Measurements from ENCODE around the gene PAK3.

Gene PAK3

DNA sequence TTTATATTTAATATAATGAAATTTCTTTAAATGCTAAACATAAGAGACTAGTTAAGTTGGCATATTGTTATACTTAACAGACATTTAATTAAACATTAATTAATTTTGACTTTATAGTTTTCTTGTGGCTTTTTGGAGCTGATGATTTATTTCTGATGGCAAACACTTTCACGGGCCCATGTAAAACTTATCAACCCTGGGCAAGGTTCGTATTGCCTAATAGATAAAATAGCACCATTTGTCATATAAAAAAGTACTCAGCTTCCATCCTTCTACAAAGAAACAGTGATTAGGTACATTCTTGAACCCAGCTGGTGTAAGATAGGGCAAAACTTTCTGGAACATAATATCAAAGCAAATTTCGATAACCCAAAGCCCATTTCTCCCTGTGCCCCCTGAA is 63.2 kb downstream of the PAK3 start:
- Mint-ChIP-seq H3K4me3 (no peak overlapping the region), H3K27ac (ENCODE audit: low read depth) (no peak overlapping the region), H3K9me3 (no peaks in the 10 kb centered on the region), H3K27me3 (no peaks in the 10 kb centered on the region), H3K4me1 (no peaks in the 10 kb centered on the region), H3K36me3 (ENCODE audit: insufficient read depth) (no peaks in the 10 kb centered on the region)
- ATAC-seq (replicated peaks; ENCODE audit: extremely low read depth, poor library complexity, severe bottlenecking) (no peak), DNase-seq (ENCODE audit: low spot score in 2 of 2) (no peak)

DNA sequence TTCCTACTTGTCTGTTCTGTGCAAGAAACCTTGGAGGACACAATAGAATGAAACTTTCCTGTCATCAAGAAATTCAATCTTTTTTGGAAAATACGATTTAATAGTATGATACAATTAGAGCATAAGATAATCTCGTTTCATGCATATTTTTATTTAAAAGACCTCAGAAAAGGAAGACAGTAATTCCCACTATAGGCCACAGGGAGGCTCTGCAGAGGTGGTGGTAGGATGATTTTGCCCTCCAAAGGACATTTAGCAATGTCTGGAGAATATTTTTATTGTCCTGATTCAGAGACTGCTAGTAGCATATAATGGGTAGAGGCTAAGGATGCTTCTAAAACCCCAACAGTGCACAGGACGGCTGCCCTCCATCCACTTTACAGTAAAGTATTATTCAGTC is 68.7 kb downstream of the PAK3 start:
- H3K27me3 Mint-ChIP-seq, result no peaks in the 10 kb centered on the region
- no peak overlapping the region for H3K27ac Mint-ChIP-seq (ENCODE audit: low read depth)
- no peaks in the 10 kb centered on the region for H3K36me3 Mint-ChIP-seq (ENCODE audit: insufficient read depth)
- ATAC-seq (replicated peaks; ENCODE audit: extremely low read depth, poor library complexity, severe bottlenecking) (no peak), DNase-seq (ENCODE audit: low spot score in 2 of 2) (no peak)
- H3K9me3 Mint-ChIP-seq, result no peaks in the 10 kb centered on the region
- H3K4me3 Mint-ChIP-seq, result no peak overlapping the region
- no peaks in the 10 kb centered on the region for H3K4me1 Mint-ChIP-seq

DNA sequence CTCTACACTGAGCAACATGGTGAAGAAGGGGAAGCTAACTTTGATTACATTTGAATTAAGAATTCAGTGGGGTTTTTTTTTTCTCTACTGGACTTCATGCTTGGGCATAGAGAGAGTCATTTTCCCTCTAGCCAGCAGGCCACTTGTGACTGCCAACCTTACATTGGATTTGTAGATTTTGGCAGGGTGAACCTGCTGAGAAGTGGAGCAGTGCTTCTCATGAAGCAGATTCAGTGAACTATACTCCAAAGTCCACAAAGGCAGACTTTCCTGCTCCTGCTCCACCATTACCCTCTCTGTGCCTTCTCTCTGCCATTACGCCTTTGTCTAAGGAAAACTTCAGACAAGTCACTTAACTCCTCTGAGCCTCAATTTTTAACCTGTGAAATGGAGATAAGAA is 69.9 kb downstream of the PAK3 start:
- ATAC-seq (replicated peaks; ENCODE audit: extremely low read depth, poor library complexity, severe bottlenecking), result no peak
- no peaks in the 10 kb centered on the region for H3K27me3 Mint-ChIP-seq
- no peak for DNase-seq (ENCODE audit: low spot score in 2 of 2)
- no peaks in the 10 kb centered on the region for H3K36me3 Mint-ChIP-seq (ENCODE audit: insufficient read depth)
- H3K9me3 Mint-ChIP-seq, result no peaks in the 10 kb centered on the region
- H3K4me3 Mint-ChIP-seq, result no peak overlapping the region
- H3K27ac Mint-ChIP-seq (ENCODE audit: low read depth), result no peak overlapping the region
- no peaks in the 10 kb centered on the region for H3K4me1 Mint-ChIP-seq

DNA sequence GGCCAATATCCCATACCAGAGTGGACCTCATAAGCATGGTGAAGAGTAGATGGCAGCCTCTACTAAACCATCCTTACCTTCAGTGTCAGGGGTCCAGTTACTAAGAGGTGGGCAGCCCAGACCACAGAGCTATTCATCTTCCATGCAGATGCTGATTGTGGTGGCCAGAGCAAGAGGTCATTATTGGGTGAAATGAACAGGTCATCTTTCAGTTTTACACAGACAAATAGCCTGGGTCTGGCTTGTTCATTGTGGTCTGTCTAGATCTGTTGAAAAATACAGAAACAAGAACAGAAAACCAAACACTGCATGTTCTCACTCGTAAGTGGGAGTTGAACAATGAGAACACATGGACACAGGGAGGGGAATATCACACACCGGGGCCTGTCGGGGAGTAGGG is 71.3 kb downstream of the PAK3 start:
- H3K9me3 Mint-ChIP-seq, result no peaks in the 10 kb centered on the region
- no peak overlapping the region for H3K27ac Mint-ChIP-seq (ENCODE audit: low read depth)
- ATAC-seq (replicated peaks; ENCODE audit: extremely low read depth, poor library complexity, severe bottlenecking) (no peak), DNase-seq (ENCODE audit: low spot score in 2 of 2) (no peak)
- no peaks in the 10 kb centered on the region for H3K4me1 Mint-ChIP-seq
- H3K36me3 Mint-ChIP-seq (ENCODE audit: insufficient read depth), result no peaks in the 10 kb centered on the region
- no peaks in the 10 kb centered on the region for H3K27me3 Mint-ChIP-seq
- H3K4me3 Mint-ChIP-seq, result no peak overlapping the region

DNA sequence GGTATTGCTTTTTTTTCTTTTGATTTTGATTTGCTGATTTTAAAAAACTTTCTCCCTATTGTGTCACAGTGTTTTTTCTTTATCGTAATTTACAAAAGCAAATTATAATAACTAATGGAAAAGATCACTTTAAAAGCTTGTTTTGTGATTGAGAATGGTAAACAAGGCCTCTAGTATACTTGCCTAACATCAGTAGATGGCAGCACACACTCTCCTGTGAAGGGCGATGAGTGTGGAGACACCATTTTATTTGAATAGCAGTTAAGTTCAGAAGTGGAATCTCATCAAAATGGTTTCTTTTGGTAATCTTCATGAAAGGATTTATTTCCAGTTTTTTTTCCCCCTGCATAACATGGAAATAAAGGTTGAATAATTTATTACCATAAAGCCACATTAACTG is 72.3 kb downstream of the PAK3 start:
- ATAC-seq (replicated peaks; ENCODE audit: extremely low read depth, poor library complexity, severe bottlenecking), result no peak
- Mint-ChIP-seq H3K4me3 (no peak overlapping the region), H3K4me1 (no peaks in the 10 kb centered on the region), H3K27me3 (no peaks in the 10 kb centered on the region), H3K9me3 (no peaks in the 10 kb centered on the region), H3K36me3 (ENCODE audit: insufficient read depth) (no peaks in the 10 kb centered on the region), H3K27ac (ENCODE audit: low read depth) (no peak overlapping the region)
- no peak for DNase-seq (ENCODE audit: low spot score in 2 of 2)

DNA sequence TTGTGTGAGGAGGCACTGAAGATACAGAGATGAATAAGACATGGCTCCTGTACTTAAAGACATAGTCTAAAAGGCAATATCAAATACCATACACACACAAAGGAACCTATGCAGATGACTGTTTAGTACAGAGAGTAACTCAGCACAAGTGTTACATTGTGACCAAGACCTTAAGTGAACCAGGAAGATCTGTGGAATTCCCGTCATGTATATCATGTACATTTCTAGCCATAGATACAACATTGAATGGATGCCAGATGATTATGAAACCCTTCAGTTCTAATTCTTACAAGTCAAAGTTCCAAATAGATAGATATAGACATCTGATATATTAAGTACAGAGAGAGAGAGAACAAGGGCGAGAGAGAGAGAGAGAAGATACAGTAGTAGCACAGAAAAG is 73.2 kb downstream of the PAK3 start:
- no peak overlapping the region for H3K4me3 Mint-ChIP-seq
- no peak overlapping the region for H3K27ac Mint-ChIP-seq (ENCODE audit: low read depth)
- H3K4me1 Mint-ChIP-seq, result no peaks in the 10 kb centered on the region
- no peaks in the 10 kb centered on the region for H3K27me3 Mint-ChIP-seq
- DNase-seq (ENCODE audit: low spot score in 2 of 2) (no peak), ATAC-seq (replicated peaks; ENCODE audit: extremely low read depth, poor library complexity, severe bottlenecking) (no peak)
- no peaks in the 10 kb centered on the region for H3K9me3 Mint-ChIP-seq
- no peaks in the 10 kb centered on the region for H3K36me3 Mint-ChIP-seq (ENCODE audit: insufficient read depth)

DNA sequence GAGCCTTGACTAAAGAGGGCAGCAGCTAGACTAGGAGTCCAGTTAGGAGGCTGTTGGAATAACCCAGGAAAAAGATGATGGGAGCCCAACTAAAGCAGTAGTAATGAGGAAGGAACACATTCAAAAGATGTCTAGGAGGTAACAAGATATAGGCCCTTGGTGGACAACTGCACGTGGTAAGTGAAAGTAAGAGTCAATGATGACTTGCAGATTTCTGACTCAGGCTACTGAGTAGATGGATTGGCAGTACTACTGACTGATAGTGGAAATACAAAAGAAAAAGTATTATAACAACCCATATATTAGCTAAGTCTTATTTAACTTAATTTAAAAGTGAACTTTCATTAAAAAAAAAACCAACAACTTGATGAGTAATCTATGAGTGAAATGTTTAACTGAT is 74.0 kb downstream of the PAK3 start:
- H3K4me1 Mint-ChIP-seq, result no peaks in the 10 kb centered on the region
- no peak for ATAC-seq (replicated peaks; ENCODE audit: extremely low read depth, poor library complexity, severe bottlenecking)
- H3K4me3 Mint-ChIP-seq, result no peak overlapping the region
- H3K9me3 Mint-ChIP-seq, result no peaks in the 10 kb centered on the region
- no peak for DNase-seq (ENCODE audit: low spot score in 2 of 2)
- H3K27ac Mint-ChIP-seq (ENCODE audit: low read depth), result no peak overlapping the region
- H3K36me3 Mint-ChIP-seq (ENCODE audit: insufficient read depth), result no peaks in the 10 kb centered on the region
- no peaks in the 10 kb centered on the region for H3K27me3 Mint-ChIP-seq

DNA sequence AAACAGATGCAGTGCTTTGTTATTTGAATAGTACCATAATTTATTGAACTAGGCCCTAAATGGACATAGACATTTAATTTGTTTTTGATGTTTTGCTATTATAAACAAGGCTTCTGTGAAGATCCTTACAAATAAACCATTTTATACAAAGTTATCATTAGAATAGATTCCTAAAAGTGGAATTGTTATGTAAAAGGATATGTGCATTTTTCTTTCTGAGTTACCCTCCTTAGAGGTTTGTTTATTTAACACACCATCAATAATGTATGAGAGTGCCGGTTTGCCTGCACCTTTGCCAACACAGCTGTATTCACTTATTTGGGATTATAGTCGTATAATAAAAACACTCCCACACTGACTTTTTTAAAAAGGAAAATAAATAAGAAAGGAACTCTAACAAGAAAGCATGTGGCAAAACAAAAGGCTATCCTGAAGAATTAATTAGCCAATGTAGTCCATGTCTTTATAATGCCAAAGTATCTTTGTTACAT is 84.8 kb downstream of the PAK3 start:
- Mint-ChIP-seq H3K27me3 (no peaks in the 10 kb centered on the region), H3K4me1 (no peaks in the 10 kb centered on the region), H3K4me3 (no peak overlapping the region), H3K27ac (ENCODE audit: low read depth) (no peak overlapping the region), H3K9me3 (no peaks in the 10 kb centered on the region), H3K36me3 (ENCODE audit: insufficient read depth) (no peaks in the 10 kb centered on the region)
- no peak for DNase-seq (ENCODE audit: low spot score in 2 of 2)
- no peak for ATAC-seq (replicated peaks; ENCODE audit: extremely low read depth, poor library complexity, severe bottlenecking)

DNA sequence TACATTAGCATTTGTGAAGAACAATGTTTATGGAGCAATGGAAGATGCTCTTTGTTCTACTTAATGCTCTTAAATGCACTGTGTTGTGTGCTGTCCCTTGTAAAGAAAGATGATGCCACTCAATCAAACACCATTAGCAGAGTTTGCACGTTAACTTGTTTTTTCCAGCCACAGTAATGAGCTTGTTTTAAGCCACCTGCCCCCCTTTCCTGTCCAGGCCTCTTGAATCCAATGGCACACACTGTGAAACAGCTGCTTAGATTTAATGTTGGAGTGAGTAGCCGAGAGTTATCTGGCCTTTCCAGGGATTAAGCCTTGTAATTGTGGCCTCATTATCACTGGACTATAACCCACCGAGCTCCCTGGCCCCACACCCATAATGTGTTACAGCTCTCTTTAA is 86.0 kb downstream of the PAK3 start:
- Mint-ChIP-seq H3K4me1 (no peaks in the 10 kb centered on the region), H3K4me3 (no peak overlapping the region), H3K27ac (ENCODE audit: low read depth) (no peak overlapping the region), H3K36me3 (ENCODE audit: insufficient read depth) (no peaks in the 10 kb centered on the region), H3K27me3 (no peaks in the 10 kb centered on the region), H3K9me3 (no peaks in the 10 kb centered on the region)
- no peak for ATAC-seq (replicated peaks; ENCODE audit: extremely low read depth, poor library complexity, severe bottlenecking)
- no peak for DNase-seq (ENCODE audit: low spot score in 2 of 2)

DNA sequence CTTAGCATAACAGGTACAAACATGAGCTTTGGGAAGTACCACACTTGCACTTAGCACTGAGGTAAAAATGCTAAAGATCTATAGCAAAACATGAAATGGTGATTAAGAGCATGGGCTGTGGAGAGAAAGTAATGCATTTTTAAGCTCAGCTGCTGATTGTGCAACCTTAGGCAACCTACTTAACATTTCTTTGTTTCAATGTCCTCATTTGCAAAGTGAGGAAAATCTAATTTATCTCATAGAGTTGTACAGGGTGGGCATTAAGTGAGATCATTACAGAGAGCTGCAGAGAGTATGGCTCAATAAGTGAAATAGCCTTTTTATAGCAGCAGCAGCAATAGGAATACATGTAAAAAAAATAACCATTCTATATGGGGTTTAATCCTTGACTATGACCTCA is 87.0 kb downstream of the PAK3 start:
- no peak overlapping the region for H3K4me3 Mint-ChIP-seq
- no peak overlapping the region for H3K27ac Mint-ChIP-seq (ENCODE audit: low read depth)
- H3K36me3 Mint-ChIP-seq (ENCODE audit: insufficient read depth), result no peaks in the 10 kb centered on the region
- no peak for DNase-seq (ENCODE audit: low spot score in 2 of 2)
- no peaks in the 10 kb centered on the region for H3K9me3 Mint-ChIP-seq
- H3K27me3 Mint-ChIP-seq, result no peaks in the 10 kb centered on the region
- H3K4me1 Mint-ChIP-seq, result no peaks in the 10 kb centered on the region
- ATAC-seq (replicated peaks; ENCODE audit: extremely low read depth, poor library complexity, severe bottlenecking), result no peak

DNA sequence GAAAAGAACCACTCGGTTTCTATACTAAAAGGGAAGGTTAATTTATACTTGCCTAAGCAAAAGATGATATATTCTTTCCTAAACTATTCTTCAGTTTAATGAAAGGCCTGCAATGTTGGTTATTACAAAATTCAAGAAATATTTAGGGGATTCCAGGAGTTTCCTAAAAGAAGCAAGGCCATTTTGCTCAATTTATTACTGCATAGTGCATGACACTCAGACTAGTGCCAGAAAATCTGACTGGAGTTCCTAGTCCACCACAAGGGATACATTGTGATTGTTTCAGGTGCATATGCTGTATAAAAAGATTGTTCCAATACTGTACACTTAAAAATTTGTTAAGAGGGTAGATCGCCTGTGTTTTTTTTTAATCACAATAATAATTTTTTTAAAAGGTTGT is 95.6 kb downstream of the PAK3 start:
- no peaks in the 10 kb centered on the region for H3K9me3 Mint-ChIP-seq
- H3K36me3 Mint-ChIP-seq (ENCODE audit: insufficient read depth), result no peaks in the 10 kb centered on the region
- H3K27me3 Mint-ChIP-seq, result no peaks in the 10 kb centered on the region
- ATAC-seq (replicated peaks; ENCODE audit: extremely low read depth, poor library complexity, severe bottlenecking), result no peak
- H3K27ac Mint-ChIP-seq (ENCODE audit: low read depth), result no peak overlapping the region
- DNase-seq (ENCODE audit: low spot score in 2 of 2), result no peak
- no peak overlapping the region for H3K4me3 Mint-ChIP-seq
- H3K4me1 Mint-ChIP-seq, result no peaks in the 10 kb centered on the region

DNA sequence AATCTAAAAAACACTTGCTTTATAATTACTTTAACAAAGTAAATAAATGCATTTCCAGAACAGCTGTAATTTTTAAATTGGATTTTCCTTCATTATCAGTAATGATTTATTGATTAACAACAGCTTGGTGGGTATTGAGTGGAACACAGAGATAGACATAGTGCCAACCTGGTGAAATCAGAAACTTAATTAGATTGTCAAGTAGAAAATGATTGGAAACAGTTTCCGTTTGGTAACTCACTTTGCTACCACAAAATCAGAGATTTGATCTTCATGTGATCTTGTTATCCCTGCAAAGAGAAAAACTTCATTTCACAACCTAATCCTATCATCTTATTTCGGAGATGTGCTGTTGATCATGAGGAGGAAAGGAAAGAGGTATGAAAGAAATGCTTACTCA is 103.5 kb downstream of the PAK3 start:
- no peak overlapping the region for H3K4me3 Mint-ChIP-seq
- H3K9me3 Mint-ChIP-seq, result no peaks in the 10 kb centered on the region
- no peaks in the 10 kb centered on the region for H3K4me1 Mint-ChIP-seq
- H3K36me3 Mint-ChIP-seq (ENCODE audit: insufficient read depth), result no peaks in the 10 kb centered on the region
- no peak overlapping the region for H3K27ac Mint-ChIP-seq (ENCODE audit: low read depth)
- DNase-seq (ENCODE audit: low spot score in 2 of 2) (no peak), ATAC-seq (replicated peaks; ENCODE audit: extremely low read depth, poor library complexity, severe bottlenecking) (no peak)
- no peaks in the 10 kb centered on the region for H3K27me3 Mint-ChIP-seq

DNA sequence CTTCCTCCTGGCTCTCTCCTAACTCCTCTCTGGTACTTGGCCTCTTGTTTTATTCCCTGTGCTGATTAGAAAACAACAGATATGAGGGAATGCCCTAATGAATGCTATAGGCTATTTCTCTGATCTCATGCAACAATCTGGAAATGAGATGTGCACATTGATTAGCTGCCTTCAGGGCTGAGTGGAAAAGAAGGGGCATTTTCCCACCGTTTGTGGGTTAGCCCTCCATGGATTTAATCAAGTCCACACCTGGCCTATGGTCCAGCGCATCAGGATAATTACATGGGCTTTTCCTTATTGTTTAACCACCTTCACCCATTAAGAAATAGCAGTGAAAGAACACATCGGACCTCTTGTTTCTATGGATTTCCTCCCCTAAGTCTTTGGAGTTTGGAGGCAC is 104.3 kb downstream of the PAK3 start:
- no peak for DNase-seq (ENCODE audit: low spot score in 2 of 2)
- Mint-ChIP-seq H3K27me3 (no peaks in the 10 kb centered on the region), H3K36me3 (ENCODE audit: insufficient read depth) (no peaks in the 10 kb centered on the region), H3K9me3 (no peaks in the 10 kb centered on the region), H3K4me1 (no peaks in the 10 kb centered on the region), H3K27ac (ENCODE audit: low read depth) (no peak overlapping the region), H3K4me3 (no peak overlapping the region)
- no peak for ATAC-seq (replicated peaks; ENCODE audit: extremely low read depth, poor library complexity, severe bottlenecking)

DNA sequence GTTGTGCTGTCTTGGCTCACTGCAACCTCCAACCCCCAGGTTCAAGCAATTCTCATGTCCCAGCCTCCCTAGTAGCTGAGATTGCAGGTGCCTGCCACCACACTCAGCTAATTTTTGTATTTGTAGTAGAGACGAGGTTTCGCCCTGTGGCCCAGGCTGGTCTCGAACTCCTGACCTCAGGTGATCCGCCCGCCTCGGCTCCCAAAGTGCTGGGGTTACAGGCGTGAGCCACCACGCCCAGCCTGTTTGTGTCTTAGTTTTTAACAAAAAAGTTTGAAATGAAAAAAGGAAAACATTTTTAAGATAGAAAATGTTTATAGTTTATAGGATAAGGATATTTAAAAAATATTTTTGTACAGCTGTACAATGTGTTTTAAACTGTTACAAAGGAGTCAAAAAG is 111.9 kb downstream of the PAK3 start:
- H3K27me3 Mint-ChIP-seq, result no peaks in the 10 kb centered on the region
- no peaks in the 10 kb centered on the region for H3K4me1 Mint-ChIP-seq
- H3K36me3 Mint-ChIP-seq (ENCODE audit: insufficient read depth), result no peaks in the 10 kb centered on the region
- no peak for DNase-seq (ENCODE audit: low spot score in 2 of 2)
- no peak for ATAC-seq (replicated peaks; ENCODE audit: extremely low read depth, poor library complexity, severe bottlenecking)
- no peak overlapping the region for H3K4me3 Mint-ChIP-seq
- H3K27ac Mint-ChIP-seq (ENCODE audit: low read depth), result no peak overlapping the region
- no peaks in the 10 kb centered on the region for H3K9me3 Mint-ChIP-seq
